ENCODE measurements around the gene LIPT2.
A peak's percentile ranks its signal among the peaks of the same experiment; 100 is the strongest.

Gene LIPT2

DNA sequence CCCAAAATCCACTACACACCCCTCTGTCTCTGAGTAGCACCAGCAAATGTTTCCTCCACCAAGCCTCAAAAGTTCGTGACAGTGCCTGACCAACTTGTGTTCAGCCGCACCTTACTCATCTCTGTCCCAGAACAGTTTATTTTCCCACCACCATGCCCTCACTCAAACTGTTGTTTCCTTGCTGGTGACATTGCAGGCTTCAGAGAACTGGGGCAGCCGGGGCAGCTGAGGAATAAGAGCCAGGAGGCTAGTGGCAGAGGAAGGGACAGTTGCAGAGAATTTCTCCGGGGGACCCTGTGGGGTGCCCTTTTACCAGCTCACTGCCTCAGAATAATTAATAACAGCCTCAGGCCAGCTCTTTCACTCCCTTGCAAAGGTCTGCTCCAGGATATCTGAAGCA, 25.5 kb downstream of the LIPT2 start:
- FAIRE-seq (no peak), DNase-seq (ENCODE audit: extremely low spot score, insufficient read length, low read depth) (no peak)

- FAIRE-seq, result no peak
- no peak for DNase-seq (ENCODE audit: extremely low spot score, insufficient read length, low read depth)
Measured at GRCh38 chr11:74466916-74467885, 26.3 kb downstream of the LIPT2 start, which contains the start of gene KCNE3. Gene KCNE3, minus strand, starts transcription at chr11:74467549. Its CDS starts 9,986 bp downstream, at chr11:74457563.

DNA sequence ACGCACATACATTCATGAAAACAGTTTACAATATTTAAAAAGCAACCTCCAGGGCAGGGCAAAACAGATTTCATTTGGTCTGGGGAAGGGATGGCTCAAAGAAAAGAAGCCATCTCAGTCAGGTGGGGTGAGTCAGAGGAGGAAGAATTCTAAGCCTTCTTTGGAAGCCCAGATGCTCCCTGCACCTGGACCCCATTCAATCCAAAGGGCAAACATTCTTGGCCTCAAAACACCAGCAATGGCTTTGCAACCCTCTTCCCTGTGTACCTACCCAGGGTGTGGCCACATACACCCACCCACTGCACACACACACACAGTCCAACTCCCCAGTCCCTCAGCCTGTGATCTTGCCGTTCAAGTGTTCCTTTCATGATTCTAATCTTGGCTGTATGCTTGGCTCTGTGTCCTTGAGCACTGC, 28.2 kb downstream of the LIPT2 start:
- FAIRE-seq (no peak), DNase-seq (ENCODE audit: extremely low spot score, insufficient read length, low read depth) (no peak)

GRCh38 chr11:74464746-74465145, 28.8 kb downstream of the LIPT2 start:
- FAIRE-seq (no peak), DNase-seq (ENCODE audit: extremely low spot score, insufficient read length, low read depth) (no peak)

DNA sequence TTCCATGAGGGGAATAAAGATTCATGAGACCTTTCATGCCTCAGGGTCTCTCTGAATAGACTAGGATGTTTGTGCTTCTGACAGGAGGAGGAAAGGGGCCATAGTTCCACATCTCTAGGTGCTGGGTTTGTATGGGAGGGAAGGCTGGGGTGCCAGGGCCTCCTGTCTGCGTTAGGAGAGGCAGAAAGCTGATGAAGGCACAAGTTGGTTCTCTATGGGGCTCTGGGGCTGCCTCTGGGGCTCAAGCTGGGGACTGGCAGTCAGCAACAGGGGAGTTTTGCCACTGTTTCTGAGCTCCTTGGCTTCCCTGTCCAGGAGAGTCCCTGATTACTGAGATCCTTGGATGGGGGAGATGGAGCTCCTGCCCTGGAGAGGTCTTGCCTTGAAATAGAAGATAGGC, 30.3 kb downstream of the LIPT2 start:
- no peak for FAIRE-seq

GRCh38 chr11:74462631-74463030, 30.9 kb downstream of the LIPT2 start:
- FAIRE-seq (no peak), DNase-seq (ENCODE audit: extremely low spot score, insufficient read length, low read depth) (no peak)

More for the DNA sequence above, 30.3 kb downstream of the LIPT2 start:
- DNase-seq (ENCODE audit: extremely low spot score, insufficient read length, low read depth), result no peak

GRCh38 chr11:74462009-74462408, 31.5 kb downstream of the LIPT2 start:
- DNase-seq (ENCODE audit: extremely low spot score, insufficient read length, low read depth) (no peak), FAIRE-seq (no peak)

GRCh38 chr11:74460481-74461154, 32.9 kb downstream of the LIPT2 start:
- DNase-seq (ENCODE audit: extremely low spot score, insufficient read length, low read depth) (no peak), FAIRE-seq (no peak)

DNA sequence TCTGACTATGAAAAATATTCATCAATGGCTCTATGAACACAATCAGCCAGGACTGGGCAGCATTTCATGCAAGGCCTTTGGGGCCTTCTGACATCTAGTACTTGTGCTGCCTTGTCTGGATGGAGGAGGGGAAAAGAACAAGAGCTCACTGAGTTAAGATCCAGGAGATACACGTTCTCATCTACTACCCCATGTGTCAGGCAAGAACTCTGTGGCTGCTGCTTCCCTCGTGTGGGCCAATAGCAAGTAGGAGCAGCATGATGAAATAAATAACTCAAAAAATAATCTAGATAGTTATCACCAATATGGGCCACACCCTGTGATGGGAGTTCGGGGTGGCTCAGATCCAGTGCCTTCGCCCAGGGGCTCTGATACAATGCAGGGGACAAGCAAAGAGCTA, 33.5 kb downstream of the LIPT2 start:
- no peak for DNase-seq (ENCODE audit: extremely low spot score, insufficient read length, low read depth)
- FAIRE-seq, result no peak

- no peak for FAIRE-seq
- DNase-seq (ENCODE audit: extremely low spot score, insufficient read length, low read depth), result no peak
Measured at GRCh38 chr11:74459584-74459983, 33.9 kb downstream of the LIPT2 start.

GRCh38 chr11:74457356-74457755, 36.2 kb downstream of the LIPT2 start:
- DNase-seq (ENCODE audit: extremely low spot score, insufficient read length, low read depth), result no peak
- no peak for FAIRE-seq

- FAIRE-seq, result peak; percentile 66
- DNase-seq (ENCODE audit: extremely low spot score, insufficient read length, low read depth), result peak; percentile 46
Measured at GRCh38 chr11:74453373-74453975, 40.0 kb downstream of the LIPT2 start.

GRCh38 chr11:74452366-74452765, 41.2 kb downstream of the LIPT2 start:
- DNase-seq (ENCODE audit: extremely low spot score, insufficient read length, low read depth) (no peak), FAIRE-seq (no peak)

DNA sequence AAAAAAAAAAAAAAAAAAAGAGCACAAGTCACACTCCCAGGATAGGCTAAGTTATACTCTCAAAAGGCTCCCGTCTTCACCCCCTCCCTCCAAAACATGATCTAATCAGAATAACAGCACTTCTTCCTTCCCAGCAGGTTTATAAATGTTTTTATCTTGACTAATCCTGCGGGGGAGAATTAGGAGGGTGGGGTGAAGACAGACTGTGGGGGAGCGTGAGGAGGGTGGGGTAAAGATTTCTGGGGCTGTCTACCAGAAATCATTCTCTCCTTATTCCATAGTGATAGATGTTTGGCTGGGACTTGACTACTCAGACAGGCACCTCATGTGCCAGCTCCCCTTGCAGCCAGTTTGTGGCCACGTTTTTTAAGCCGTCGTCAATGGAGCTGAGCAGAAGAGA, 43.2 kb downstream of the LIPT2 start:
- DNase-seq (ENCODE audit: extremely low spot score, insufficient read length, low read depth) (no peak), FAIRE-seq (no peak)

DNA sequence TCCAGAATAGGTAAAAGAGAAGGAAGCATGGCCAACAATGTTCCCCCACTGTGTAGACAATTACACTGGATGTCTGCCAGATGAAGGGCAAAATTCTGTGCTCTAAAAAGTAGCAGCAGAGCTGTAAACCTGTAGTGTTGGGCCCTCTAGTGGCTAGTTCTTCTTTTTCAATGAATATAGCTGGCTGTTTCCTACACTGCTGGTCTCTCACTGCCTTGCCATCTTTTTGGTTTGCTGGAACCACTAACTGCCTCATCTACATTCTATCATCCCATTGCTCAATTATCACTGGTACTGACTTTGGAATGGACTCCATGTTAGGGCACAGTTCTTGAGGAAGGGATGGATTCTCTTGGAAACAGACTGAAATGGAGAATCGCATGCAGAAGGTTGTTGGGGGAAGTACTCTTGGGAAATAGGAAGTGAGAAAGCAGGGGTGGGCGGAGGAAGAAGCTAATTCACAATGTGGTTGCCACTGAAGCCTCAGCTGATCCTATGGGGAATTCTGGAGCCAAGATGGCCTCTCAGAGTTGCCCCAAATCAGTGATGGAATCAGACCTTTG, 44.1 kb downstream of the LIPT2 start:
- FAIRE-seq, result peak; percentile 81
- peak; percentile 33 for DNase-seq (ENCODE audit: extremely low spot score, insufficient read length, low read depth)

- DNase-seq (ENCODE audit: extremely low spot score, insufficient read length, low read depth) (no peak), FAIRE-seq (no peak)
Measured at GRCh38 chr11:74447720-74448119, 45.8 kb downstream of the LIPT2 start.

- no peak for FAIRE-seq
- DNase-seq (ENCODE audit: extremely low spot score, insufficient read length, low read depth), result no peak
Measured at GRCh38 chr11:74446532-74446938, 47.0 kb downstream of the LIPT2 start.

GRCh38 chr11:74444173-74444826, 49.2 kb downstream of the LIPT2 start:
- no peak for FAIRE-seq

DNA sequence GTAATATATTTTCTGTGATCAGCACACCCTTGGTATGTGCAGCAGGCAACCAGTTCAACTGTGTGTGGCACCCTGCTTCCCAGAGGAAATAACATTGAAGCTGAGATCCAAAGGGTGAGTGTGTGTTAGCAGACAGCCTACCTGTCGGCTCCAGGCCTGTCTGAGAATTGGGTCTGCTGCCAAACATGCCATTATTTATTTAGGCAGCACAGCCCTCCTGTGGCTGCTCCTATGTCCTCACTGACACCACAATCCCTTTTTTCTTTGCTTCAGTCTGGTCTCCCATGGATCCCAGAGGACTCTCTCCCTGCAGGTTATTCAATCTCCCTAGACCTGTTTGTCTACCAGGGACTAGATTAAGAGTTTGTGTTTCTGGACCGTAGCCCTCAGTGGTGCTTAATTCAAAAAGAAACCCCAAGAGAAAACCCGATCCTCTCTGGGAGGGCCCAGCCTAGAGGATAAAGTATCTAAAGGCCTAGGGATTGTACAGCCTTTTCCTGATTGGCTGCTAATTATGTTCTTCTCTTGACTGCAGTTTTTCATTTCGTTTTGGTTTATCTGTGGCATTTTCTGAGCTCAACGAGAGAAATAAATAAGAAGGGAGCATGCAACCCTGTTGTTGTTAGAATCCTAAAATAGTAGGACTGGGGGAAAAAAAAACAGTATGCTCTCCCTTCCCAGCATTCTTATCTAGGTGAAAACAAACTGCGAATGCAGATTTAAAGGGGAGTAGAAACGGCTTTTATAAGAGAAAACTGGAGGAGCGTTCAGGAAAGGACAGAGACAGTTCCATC, 50.3 kb downstream of the LIPT2 start:
- DNase-seq (ENCODE audit: extremely low spot score, insufficient read length, low read depth) (no peak), FAIRE-seq (no peak)

More at GRCh38 chr11:74444173-74444826, 49.2 kb downstream of the LIPT2 start:
- no peak for DNase-seq (ENCODE audit: extremely low spot score, insufficient read length, low read depth)
